Measurements from ENCODE around the gene POLG. TPM values are rescaled to one million over a fixed set of nuclear protein-coding genes. Genes with fewer than 3 reads are reported as not detected.

POLG gene
- total RNA-seq, 3 donors from 2014 or later: 59.4 to 73.7 (median 66.0) TPM

GRCh38 chr15:89364341-89364740 is 29.7 kb upstream of the POLG start:
- Histone ChIP-seq H3K36me3 (ENCODE audit: low read depth) (no peaks in the 10 kb centered on the region), H3K4me3 (no peak overlapping the region), H3K4me1 (ENCODE audit: low read depth) (peaks cover 10% of the 10 kb centered on the region), H3K9me3 (no peaks in the 10 kb centered on the region)
- peak in 1 of 3 donors; percentile 31 for DNase-seq
- TF ChIP-seq, protein P1, sequence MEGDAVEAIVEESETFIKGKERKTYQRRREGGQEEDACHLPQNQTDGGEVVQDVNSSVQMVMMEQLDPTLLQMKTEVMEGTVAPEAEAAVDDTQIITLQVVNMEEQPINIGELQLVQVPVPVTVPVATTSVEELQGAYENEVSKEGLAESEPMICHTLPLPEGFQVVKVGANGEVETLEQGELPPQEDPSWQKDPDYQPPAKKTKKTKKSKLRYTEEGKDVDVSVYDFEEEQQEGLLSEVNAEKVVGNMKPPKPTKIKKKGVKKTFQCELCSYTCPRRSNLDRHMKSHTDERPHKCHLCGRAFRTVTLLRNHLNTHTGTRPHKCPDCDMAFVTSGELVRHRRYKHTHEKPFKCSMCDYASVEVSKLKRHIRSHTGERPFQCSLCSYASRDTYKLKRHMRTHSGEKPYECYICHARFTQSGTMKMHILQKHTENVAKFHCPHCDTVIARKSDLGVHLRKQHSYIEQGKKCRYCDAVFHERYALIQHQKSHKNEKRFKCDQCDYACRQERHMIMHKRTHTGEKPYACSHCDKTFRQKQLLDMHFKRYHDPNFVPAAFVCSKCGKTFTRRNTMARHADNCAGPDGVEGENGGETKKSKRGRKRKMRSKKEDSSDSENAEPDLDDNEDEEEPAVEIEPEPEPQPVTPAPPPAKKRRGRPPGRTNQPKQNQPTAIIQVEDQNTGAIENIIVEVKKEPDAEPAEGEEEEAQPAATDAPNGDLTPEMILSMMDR (IDR thresholded peaks at IDR 0.05): no peak
- peak; percentile 20 for ATAC-seq
- intact Hi-C loops (cut with DNase I, micrococcal nuclease): no loop called here

DNA sequence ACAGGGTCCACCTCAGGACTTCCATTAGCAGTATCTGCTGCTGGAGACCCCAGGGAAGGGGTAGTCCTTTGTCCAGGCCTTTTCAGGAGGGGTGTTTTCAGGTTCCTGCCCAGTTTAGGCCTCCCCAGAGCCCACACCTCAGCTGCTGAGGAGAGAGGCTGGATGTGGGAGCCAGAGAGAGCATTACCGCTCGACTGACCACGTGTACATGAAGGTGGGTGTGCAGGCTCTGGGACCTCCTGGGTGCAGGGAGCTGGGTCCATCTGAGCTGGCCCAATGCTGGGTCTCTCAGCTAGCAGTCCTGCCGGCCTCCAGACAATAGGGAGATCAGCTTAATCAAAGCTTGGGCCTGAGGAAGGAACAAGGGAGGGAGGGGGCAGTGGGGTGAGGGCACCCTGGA is 29.1 kb upstream of the POLG start:
- intact Hi-C loops (cut with DNase I, micrococcal nuclease): no loop called here
- TF ChIP-seq, protein P1 (IDR thresholded peaks at IDR 0.05): no peak
- Histone ChIP-seq H3K9me3 (no peaks in the 10 kb centered on the region), H3K4me1 (ENCODE audit: low read depth) (peaks cover 15% of the 10 kb centered on the region), H3K4me3 (no peak overlapping the region), H3K36me3 (ENCODE audit: low read depth) (no peaks in the 10 kb centered on the region)
- no peak for DNase-seq
- no peak for ATAC-seq

DNA sequence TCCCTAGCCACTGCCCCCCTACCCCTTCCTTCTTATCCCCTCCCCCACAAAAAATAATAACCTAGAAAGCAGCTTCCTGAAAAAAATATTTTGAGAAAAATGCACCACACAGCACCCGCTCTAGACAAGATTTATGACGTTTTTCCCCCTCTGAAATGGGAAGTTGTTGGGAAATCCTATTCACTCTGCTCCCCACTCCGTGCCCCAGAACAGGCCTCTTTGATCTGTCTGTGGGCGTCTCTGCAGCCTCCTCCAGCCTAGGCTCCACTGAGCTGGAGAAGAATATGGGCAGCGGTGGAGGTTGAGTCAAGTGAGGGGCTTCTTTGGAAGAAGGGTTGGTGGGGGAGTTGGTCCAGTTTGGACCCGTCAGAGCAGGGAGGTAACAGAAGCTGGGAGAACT is 28.5 kb upstream of the POLG start:
- intact Hi-C loops (cut with DNase I, micrococcal nuclease): no loop called here

DNA sequence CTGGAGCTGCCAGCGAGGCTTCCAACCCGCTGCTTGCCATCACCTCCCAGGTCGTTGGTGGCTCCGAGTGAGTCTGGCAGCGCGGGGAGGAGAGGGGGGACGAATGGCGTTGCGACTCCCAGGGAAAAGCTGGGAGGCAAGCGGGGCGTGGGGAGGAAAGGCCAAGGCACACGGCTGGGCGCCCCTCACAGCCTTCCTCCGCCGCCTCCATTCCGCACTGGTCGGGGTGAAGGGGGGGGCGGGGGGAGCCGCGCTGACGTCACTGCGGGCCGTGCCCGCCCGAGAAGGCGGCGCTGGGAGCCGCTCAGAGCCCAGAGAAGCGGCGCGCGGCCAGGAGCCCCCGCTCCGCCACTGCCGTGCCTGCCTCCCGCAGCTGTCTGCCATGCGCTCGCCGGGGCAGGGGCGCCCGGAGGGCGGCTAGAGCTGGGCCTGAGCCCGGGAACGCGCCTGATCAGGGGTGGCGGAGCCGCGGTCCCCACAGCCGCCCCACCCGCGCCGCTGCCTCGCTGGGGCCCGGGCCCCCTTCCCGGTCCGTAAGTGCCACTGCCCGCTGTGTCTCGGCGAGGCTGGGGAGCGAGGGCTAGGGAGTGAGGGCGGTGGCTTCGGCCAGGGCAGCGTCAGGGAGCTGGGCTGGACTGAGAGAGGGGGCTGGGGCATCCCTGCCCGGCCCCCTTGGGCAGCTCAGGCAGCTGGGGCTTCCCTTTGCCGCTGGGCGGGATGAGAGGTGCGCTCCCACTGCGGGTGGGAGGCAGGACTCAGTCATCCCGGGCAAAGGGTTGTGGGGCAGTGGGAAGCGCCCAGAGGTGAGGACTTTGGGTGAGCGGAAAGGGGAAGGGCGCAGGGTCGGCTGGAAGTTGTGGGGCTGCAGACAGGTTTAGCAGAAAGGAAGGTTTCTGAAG is 27.8 kb upstream of the POLG start:
- TF ChIP-seq, protein P1 (IDR thresholded peaks at IDR 0.05): no peak
- no peak for ATAC-seq
- intact Hi-C loops (cut with DNase I, micrococcal nuclease): no loop called here
- Histone ChIP-seq H3K36me3 (ENCODE audit: low read depth) (no peaks in the 10 kb centered on the region), H3K4me1 (ENCODE audit: low read depth) (peaks cover 15% of the 10 kb centered on the region), H3K9me3 (no peaks in the 10 kb centered on the region), H3K4me3 (no peak overlapping the region)
- no peak for DNase-seq

More for the DNA sequence above, 28.5 kb upstream of the POLG start:
- TF ChIP-seq, protein P1 (IDR thresholded peaks at IDR 0.05): no peak
- peaks cover 17% of the 10 kb centered on the region for H3K4me1 ChIP-seq (ENCODE audit: low read depth)
- H3K36me3 ChIP-seq (ENCODE audit: low read depth): no peaks in the 10 kb centered on the region
- no peak overlapping the region for H3K4me3 ChIP-seq
- DNase-seq (no peak), ATAC-seq (no peak)
- no peaks in the 10 kb centered on the region for H3K9me3 ChIP-seq

- H3K4me3 ChIP-seq: no peak overlapping the region
- H3K4me1 ChIP-seq (ENCODE audit: low read depth): peaks cover 13% of the 10 kb centered on the region
- DNase-seq: peak in 2 of 3 donors; percentile 73 to 77
- TF ChIP-seq, protein P1 (IDR thresholded peaks at IDR 0.05): no peak
- intact Hi-C loops (cut with DNase I, micrococcal nuclease): no loop called here
- no peaks in the 10 kb centered on the region for H3K36me3 ChIP-seq (ENCODE audit: low read depth)
- no peaks in the 10 kb centered on the region for H3K9me3 ChIP-seq
- ATAC-seq: peak; percentile 50
Measured at GRCh38 chr15:89361451-89362202, 27.0 kb upstream of the POLG start.

All from mucosa of descending colon (tissue), 3 donors.